HG03196 (cell line): Measurements from ENCODE around the gene ZFPM1.

Experiments used
- ATAC-seq: cut with Tn5 transposase; IDR thresholded peaks from one replicate; pipeline ENCODE4 v1.9.1; 2021; ENCODE audit not compliant: unreplicated experiment

Gene ZFPM1

GRCh38 chr16:88536971-88537751 lies 84.1 kb downstream of the ZFPM1 start:
- no peak for ATAC-seq

- ATAC-seq = no peak
These were observed 84.8 kb downstream of the ZFPM1 start for GRCh38 chr16:88537859-88538258.

GRCh38 chr16:88538366-88539060 lies 85.4 kb downstream of the ZFPM1 start:
- no peak for ATAC-seq

- ATAC-seq = no peak
These were observed 86.2 kb downstream of the ZFPM1 start for GRCh38 chr16:88539261-88539651.

- no peak for ATAC-seq
These were observed 86.7 kb downstream of the ZFPM1 start for GRCh38 chr16:88539652-88540345.

- no peak for ATAC-seq
These were observed 87.4 kb downstream of the ZFPM1 start for GRCh38 chr16:88540346-88540977.

GRCh38 chr16:88541831-88542616 lies 88.9 kb downstream of the ZFPM1 start:
- no peak for ATAC-seq

GRCh38 chr16:88543230-88543813 lies 90.2 kb downstream of the ZFPM1 start:
- ATAC-seq = no peak

- no peak for ATAC-seq
These were observed 92.7 kb downstream of the ZFPM1 start for GRCh38 chr16:88545781-88546180.

GRCh38 chr16:88548131-88548874 lies 95.2 kb downstream of the ZFPM1 start:
- ATAC-seq = no peak

- ATAC-seq = no peak
These were observed 95.9 kb downstream of the ZFPM1 start for GRCh38 chr16:88548985-88549384.

- ATAC-seq = no peak
These were observed 96.7 kb downstream of the ZFPM1 start for GRCh38 chr16:88549671-88550245.

GRCh38 chr16:88550246-88550661 lies 97.2 kb downstream of the ZFPM1 start:
- no peak for ATAC-seq

GRCh38 chr16:88552166-88552565 lies 99.1 kb downstream of the ZFPM1 start:
- ATAC-seq = no peak

GRCh38 chr16:88552815-88553214 lies 99.7 kb downstream of the ZFPM1 start:
- ATAC-seq = no peak

- no peak for ATAC-seq
These were observed 100.7 kb downstream of the ZFPM1 start for GRCh38 chr16:88553739-88554138.

- ATAC-seq = no peak
These were observed 101.7 kb downstream of the ZFPM1 start for GRCh38 chr16:88554711-88555264.

- no peak for ATAC-seq
These were observed 103.4 kb downstream of the ZFPM1 start for GRCh38 chr16:88556294-88556988.
